Lower leg skin (tissue), 4 donors: ENCODE results near the gene MMP17. TPM values are rescaled to one million over a fixed set of nuclear protein-coding genes. Genes with fewer than 3 reads are reported as not detected.

ENCODE experiments used
- DNase-seq, 2 donors: peaks; one replicate each; pipeline ENCODE4 v3.0.0-alpha.2; 2019; ENCODE audit warnings: low spot score in 2 of 2
- H3K4me3 ChIP-seq: fragments of 200-600 bp; sonication (generic); 2 replicates; pipeline ENCODE4 v1.5.1; 2017; ENCODE audit warnings: mild to moderate bottlenecking, low read depth; ENCODE audit not compliant: poor library complexity, severe bottlenecking
- POLR2A ChIP-seq, 2 donors: fragments of 450-650 bp; IDR thresholded peaks; one replicate each; pipeline ENCODE4 v1.6.1; 2016 to 2017; ENCODE audit warnings: antibody characterized with exemption in 2 of 2, mild to moderate bottlenecking in 1 of 2, moderate library complexity in 1 of 2
- WGBS, 2 donors: methylation state at CpG; one replicate each; pipeline ENCODE4 v1.1.5; 2018; 5-methylcytosine and 5-hydroxymethylcytosine counted together
- intact Hi-C: fragments of 100-400 bp; cut with DNase I; formaldehyde crosslinking; loops from one replicate; pipeline ENCODE4 v1.15.0; 2023; ENCODE audit warnings: low total_unique reads
- total RNA-seq, 4 donors: library from RNA; depleted of rRNA; stranded (reverse); fragments of >200 nt; gene quantifications; one replicate each; pipeline ENCODE4 v1.1.0, GENCODE V29; 2016
- TF ChIP-seq, protein P1 (sequence below), 3 donors: fragments of 450-650 bp; IDR thresholded peaks; one replicate each; pipeline ENCODE4 v1.5.1; 2016; ENCODE audit warnings: antibody characterized with exemption in 3 of 3, mild to moderate bottlenecking in 3 of 3, moderate library complexity in 2 of 3

MMP17 gene
- total RNA-seq, 4 donors from 2014 or later: 5.4 to 11.6 (median 5.7) TPM

DNA sequence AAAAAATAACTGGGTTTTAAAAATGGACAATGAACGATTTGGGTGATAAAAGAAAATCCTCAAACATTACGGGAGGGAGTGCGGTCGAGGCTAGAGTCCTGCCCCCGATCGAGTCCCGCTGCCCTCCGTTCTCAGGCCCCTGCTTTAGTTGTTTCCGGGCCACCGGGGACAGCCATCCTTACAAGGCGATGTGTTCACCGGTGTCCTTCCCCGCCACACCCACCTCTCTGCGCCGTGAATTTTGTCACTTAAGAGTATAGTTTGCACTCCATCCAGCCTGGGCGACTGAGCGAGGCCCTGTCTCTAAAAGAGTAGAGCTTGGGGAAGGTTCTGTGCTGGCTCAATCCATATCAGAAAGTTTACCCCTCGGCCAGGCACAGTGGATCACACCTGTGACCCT, 69.1 kb downstream of the MMP17 start:
- DNase-seq: peak in 1 of 2 donors; percentile 85
- TF ChIP-seq, protein P1, sequence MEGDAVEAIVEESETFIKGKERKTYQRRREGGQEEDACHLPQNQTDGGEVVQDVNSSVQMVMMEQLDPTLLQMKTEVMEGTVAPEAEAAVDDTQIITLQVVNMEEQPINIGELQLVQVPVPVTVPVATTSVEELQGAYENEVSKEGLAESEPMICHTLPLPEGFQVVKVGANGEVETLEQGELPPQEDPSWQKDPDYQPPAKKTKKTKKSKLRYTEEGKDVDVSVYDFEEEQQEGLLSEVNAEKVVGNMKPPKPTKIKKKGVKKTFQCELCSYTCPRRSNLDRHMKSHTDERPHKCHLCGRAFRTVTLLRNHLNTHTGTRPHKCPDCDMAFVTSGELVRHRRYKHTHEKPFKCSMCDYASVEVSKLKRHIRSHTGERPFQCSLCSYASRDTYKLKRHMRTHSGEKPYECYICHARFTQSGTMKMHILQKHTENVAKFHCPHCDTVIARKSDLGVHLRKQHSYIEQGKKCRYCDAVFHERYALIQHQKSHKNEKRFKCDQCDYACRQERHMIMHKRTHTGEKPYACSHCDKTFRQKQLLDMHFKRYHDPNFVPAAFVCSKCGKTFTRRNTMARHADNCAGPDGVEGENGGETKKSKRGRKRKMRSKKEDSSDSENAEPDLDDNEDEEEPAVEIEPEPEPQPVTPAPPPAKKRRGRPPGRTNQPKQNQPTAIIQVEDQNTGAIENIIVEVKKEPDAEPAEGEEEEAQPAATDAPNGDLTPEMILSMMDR (IDR thresholded peaks at IDR 0.05): no peak
- TF ChIP-seq POLR2A (IDR thresholded peaks at IDR 0.05): no peak
- 88 to 89% methylated on average over 18 of the region's 18 CpGs for WGBS, 2 donors
- no peak overlapping the region for H3K4me3 ChIP-seq
- intact Hi-C loops: no loop called here

DNA sequence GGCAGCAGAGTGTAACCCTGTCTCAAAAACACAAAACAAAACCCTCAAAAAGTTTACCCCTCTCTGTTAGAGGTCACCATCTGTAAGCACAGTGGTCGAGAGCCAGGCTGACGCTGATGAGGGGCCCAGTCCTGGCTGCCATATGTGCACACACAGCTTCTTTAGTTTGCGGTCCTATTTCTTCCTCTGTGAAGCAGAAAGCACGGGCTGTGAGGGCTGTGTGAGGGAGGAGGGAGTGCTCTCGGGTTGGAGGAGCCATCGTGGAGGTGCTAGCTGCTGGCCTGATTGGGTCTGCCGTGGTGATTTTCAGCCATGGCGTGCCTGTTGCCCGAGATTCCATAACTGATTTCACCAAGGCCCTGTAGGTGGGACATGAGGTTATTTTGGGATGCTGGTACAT, 69.7 kb downstream of the MMP17 start:
- H3K4me3 ChIP-seq: no peak overlapping the region
- TF ChIP-seq POLR2A (IDR thresholded peaks at IDR 0.05): no peak
- TF ChIP-seq, protein P1 (IDR thresholded peaks at IDR 0.05): no peak
- intact Hi-C loops: no loop called here
- WGBS, 2 donors: 85 to 91% methylated on average over 9 of the region's 9 CpGs
- DNase-seq: no peak

DNA sequence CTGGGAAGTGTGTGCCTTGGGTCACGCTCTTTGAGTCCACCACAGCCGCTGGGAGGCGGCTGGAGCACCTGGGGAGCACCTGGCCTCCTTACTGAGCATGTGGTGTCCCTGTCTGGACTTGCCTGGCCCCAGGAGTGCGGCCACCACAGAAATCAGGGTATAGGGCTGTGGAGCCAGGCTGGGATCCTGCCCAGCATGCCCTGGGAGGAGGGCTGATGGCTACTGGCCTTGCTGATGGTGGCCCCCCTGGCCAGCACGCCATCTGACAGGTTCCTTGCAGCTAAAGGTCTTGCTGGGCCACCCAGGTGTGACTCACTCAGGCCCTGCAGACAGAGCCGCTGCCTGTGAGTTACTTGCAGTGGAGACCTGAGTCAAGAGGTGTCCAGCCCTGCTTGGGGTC, 72.2 kb downstream of the MMP17 start:
- no peak for DNase-seq
- WGBS, 2 donors: 56 to 93% methylated on average over 5 of the region's 6 CpGs
- intact Hi-C loops: no loop called here
- no peak overlapping the region for H3K4me3 ChIP-seq
- TF ChIP-seq, protein P1 (IDR thresholded peaks at IDR 0.05): no peak
- TF ChIP-seq POLR2A (IDR thresholded peaks at IDR 0.05): no peak

Other genes starting within 250 kb of the MMP17 start
- 10 to 100 TPM; 31.0 to 56.3 (median 38.5) TPM for gene SFSWAP, start 117.3 kb upstream of the MMP17 start, total RNA-seq
- 100 to 1,000 TPM in 1 of 4 donors, 10 to 100 TPM in 3; 42.8 to 117 (median 46.1) TPM for gene ULK1, start 66.2 kb downstream of the MMP17 start, total RNA-seq
- gene PUS1, start 100.9 kb downstream of the MMP17 start, total RNA-seq: 10 to 100 TPM in 3 of 4 donors, 1 to 10 TPM in 1; 8.3 to 36.4 (median 19.0) TPM
- 10 to 100 TPM; 22.0 to 45.8 (median 24.6) TPM for gene EP400, start 121.5 kb downstream of the MMP17 start, total RNA-seq